NB4 (cell line): Measurements from ENCODE around the gene FHIP1A.

ENCODE experiments used
- DNase-seq: peaks from one replicate; pipeline ENCODE4 v3.0.0; 2010; ENCODE audit warnings: low read depth
- H3K4me3 ChIP-seq: one replicate; pipeline ENCODE4 v1.5.1; 2011; ENCODE audit warnings: mild to moderate bottlenecking, low read depth, low read length, moderate library complexity
- CTCF ChIP-seq: IDR thresholded peaks from one replicate; pipeline ENCODE4 v1.5.1; 2012; ENCODE audit warnings: low read depth, low read length
- MAX ChIP-seq: IDR thresholded peaks from 2 replicates; pipeline ENCODE4 v1.6.1; 2011; ENCODE audit warnings: low read depth, low read length
- MYC ChIP-seq: IDR thresholded peaks from 2 replicates; pipeline ENCODE4 v1.6.1; 2011; ENCODE audit warnings: low read depth, low read length
- POLR2A ChIP-seq: IDR thresholded peaks from 2 replicates; pipeline ENCODE4 v1.6.1; 2011; ENCODE audit warnings: mild to moderate bottlenecking; ENCODE audit not compliant: insufficient read length; ENCODE audit errors: extremely low read depth

The FHIP1A gene

GRCh38 chr4:151428346-151428745 is 19.4 kb downstream of the FHIP1A start:
- no peak overlapping the region for H3K4me3 ChIP-seq
- TF ChIP-seq MYC (no peak), MAX (no peak), POLR2A (no peak), CTCF (no peak)
- DNase-seq = no peak

GRCh38 chr4:151429957-151430570 is 21.1 kb downstream of the FHIP1A start:
- DNase-seq = no peak
- H3K4me3 ChIP-seq = no peak overlapping the region
- TF ChIP-seq MAX (no peak), MYC (no peak), CTCF (no peak), POLR2A (no peak)

GRCh38 chr4:151430740-151431457 is 21.9 kb downstream of the FHIP1A start:
- H3K4me3 ChIP-seq = no peak overlapping the region
- DNase-seq = no peak
- TF ChIP-seq CTCF = no peak
- TF ChIP-seq MYC = no peak
- no peak for TF ChIP-seq POLR2A
- no peak for TF ChIP-seq MAX

GRCh38 chr4:151431728-151432127 is 22.8 kb downstream of the FHIP1A start:
- TF ChIP-seq MYC (no peak), POLR2A (no peak), MAX (no peak), CTCF (no peak)
- DNase-seq = no peak
- H3K4me3 ChIP-seq = no peak overlapping the region

- TF ChIP-seq CTCF (no peak), MAX (no peak), POLR2A (no peak), MYC (no peak)
- DNase-seq = no peak
- H3K4me3 ChIP-seq = no peak overlapping the region
These were observed 23.7 kb downstream of the FHIP1A start for GRCh38 chr4:151432654-151433053.
